DND-41 (cell line): Measurements from ENCODE around the gene STKLD1.

ENCODE experiments used
- EZH2 ChIP-seq: IDR thresholded peaks from 3 replicates; pipeline ENCODE4 v1.6.1; 2012; ENCODE audit warnings: borderline replicate concordance, low read depth, mild to moderate bottlenecking, moderate library complexity, low read length, inconsistent platforms; ENCODE audit not compliant: severe bottlenecking
- TF ChIP-seq, protein P1 (sequence below): IDR thresholded peaks from 2 replicates; pipeline ENCODE4 v1.5.1; 2012; ENCODE audit warnings: borderline replicate concordance, low read length, moderate library complexity, mild to moderate bottlenecking; ENCODE audit not compliant: poor library complexity, severe bottlenecking; ENCODE audit errors: extremely low read depth

DNA sequence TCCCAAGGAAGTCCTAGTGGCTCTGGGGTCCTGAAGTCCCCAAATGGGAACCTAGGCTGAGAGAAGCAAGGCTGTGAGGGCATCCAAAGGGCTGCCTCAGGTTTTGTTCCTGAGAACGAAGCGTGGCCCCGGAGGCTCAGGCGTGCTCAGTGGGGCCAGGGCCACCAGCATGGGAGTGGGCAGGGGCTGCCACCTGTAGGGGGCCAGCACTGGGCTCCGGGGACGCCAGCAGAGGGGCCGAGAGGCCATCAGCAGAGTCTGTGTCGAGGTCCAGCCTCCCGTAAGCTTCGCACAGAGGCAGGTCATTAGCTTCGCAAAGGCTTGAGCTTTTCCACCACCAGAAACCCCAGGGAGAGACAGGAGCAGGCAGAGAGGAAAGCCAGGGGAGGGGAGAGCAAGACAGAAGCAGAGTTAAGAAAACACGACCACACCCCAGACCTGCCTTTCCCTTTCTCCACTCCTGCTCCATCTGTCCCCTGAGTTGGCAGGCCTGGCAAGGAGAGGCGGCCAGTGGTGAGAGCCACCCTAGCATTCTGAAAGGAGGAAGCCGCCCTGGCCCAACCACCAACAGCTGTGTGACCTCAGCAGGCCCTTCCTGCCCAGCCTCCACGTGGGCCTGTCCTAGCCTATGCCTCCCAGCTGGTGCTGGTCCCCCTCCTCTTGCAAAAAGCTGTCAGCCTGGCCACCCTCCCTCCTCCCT, 34.6 kb upstream of the STKLD1 start:
- TF ChIP-seq, protein P1, sequence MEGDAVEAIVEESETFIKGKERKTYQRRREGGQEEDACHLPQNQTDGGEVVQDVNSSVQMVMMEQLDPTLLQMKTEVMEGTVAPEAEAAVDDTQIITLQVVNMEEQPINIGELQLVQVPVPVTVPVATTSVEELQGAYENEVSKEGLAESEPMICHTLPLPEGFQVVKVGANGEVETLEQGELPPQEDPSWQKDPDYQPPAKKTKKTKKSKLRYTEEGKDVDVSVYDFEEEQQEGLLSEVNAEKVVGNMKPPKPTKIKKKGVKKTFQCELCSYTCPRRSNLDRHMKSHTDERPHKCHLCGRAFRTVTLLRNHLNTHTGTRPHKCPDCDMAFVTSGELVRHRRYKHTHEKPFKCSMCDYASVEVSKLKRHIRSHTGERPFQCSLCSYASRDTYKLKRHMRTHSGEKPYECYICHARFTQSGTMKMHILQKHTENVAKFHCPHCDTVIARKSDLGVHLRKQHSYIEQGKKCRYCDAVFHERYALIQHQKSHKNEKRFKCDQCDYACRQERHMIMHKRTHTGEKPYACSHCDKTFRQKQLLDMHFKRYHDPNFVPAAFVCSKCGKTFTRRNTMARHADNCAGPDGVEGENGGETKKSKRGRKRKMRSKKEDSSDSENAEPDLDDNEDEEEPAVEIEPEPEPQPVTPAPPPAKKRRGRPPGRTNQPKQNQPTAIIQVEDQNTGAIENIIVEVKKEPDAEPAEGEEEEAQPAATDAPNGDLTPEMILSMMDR = no peak
- TF ChIP-seq EZH2 = no peak
